ENCODE data around the gene NME1. TPM values are rescaled to one million over a fixed set of nuclear protein-coding genes. Genes with fewer than 3 reads are reported as not detected.

Gene NME1
- total and polyA plus RNA-seq, 9 of the 15 experiments (the other 6 are each of a cell fraction or from before 2014, with no cell fraction given), result 449 to 1,588 (median 604) TPM

DNA sequence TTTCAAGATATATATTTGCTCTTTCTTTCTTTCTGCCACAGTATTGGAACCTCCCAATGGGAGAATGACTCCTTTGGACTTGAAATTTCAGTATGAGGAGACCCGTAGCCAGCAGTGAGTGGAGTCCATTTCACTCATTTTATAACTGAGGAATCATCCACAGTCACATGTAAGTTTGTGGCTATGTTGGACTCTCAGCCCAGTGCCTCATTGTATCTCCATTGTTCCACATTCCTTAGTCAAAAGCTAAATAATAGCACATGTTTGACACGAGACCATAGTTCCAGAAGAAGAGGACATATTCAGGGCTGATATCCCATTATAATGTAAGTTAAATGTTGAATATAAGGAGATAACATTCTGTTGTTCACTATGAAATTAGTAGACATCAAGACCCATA, 20.0 kb upstream of the NME1 start (continued):
- TF ChIP-seq, protein P1, sequence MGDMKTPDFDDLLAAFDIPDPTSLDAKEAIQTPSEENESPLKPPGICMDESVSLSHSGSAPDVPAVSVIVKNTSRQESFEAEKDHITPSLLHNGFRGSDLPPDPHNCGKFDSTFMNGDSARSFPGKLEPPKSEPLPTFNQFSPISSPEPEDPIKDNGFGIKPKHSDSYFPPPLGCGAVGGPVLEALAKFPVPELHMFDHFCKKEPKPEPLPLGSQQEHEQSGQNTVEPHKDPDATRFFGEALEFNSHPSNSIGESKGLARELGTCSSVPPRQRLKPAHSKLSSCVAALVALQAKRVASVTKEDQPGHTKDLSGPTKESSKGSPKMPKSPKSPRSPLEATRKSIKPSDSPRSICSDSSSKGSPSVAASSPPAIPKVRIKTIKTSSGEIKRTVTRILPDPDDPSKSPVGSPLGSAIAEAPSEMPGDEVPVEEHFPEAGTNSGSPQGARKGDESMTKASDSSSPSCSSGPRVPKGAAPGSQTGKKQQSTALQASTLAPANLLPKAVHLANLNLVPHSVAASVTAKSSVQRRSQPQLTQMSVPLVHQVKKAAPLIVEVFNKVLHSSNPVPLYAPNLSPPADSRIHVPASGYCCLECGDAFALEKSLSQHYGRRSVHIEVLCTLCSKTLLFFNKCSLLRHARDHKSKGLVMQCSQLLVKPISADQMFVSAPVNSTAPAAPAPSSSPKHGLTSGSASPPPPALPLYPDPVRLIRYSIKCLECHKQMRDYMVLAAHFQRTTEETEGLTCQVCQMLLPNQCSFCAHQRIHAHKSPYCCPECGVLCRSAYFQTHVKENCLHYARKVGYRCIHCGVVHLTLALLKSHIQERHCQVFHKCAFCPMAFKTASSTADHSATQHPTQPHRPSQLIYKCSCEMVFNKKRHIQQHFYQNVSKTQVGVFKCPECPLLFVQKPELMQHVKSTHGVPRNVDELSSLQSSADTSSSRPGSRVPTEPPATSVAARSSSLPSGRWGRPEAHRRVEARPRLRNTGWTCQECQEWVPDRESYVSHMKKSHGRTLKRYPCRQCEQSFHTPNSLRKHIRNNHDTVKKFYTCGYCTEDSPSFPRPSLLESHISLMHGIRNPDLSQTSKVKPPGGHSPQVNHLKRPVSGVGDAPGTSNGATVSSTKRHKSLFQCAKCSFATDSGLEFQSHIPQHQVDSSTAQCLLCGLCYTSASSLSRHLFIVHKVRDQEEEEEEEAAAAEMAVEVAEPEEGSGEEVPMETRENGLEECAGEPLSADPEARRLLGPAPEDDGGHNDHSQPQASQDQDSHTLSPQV (IDR thresholded peaks at IDR 0.05), result 0 out of 2 replicates have a peak, but pooled peaks have one; percentile 19
- TF ChIP-seq KAT7 (CRISPR knock-in tag; IDR thresholded peaks at IDR 0.05; ENCODE audit: borderline replicate concordance) (no peak), RAD51 (IDR thresholded peaks at IDR 0.05; ENCODE audit: borderline replicate concordance, low read depth) (no peak)
- TF ChIP-seq, protein P2, sequence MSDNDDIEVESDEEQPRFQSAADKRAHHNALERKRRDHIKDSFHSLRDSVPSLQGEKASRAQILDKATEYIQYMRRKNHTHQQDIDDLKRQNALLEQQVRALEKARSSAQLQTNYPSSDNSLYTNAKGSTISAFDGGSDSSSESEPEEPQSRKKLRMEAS (CRISPR knock-in tag; IDR thresholded peaks at IDR 0.05), result peak; percentile 31; the same call in 1 of the 2 replicates
- TF ChIP-seq, protein P3, sequence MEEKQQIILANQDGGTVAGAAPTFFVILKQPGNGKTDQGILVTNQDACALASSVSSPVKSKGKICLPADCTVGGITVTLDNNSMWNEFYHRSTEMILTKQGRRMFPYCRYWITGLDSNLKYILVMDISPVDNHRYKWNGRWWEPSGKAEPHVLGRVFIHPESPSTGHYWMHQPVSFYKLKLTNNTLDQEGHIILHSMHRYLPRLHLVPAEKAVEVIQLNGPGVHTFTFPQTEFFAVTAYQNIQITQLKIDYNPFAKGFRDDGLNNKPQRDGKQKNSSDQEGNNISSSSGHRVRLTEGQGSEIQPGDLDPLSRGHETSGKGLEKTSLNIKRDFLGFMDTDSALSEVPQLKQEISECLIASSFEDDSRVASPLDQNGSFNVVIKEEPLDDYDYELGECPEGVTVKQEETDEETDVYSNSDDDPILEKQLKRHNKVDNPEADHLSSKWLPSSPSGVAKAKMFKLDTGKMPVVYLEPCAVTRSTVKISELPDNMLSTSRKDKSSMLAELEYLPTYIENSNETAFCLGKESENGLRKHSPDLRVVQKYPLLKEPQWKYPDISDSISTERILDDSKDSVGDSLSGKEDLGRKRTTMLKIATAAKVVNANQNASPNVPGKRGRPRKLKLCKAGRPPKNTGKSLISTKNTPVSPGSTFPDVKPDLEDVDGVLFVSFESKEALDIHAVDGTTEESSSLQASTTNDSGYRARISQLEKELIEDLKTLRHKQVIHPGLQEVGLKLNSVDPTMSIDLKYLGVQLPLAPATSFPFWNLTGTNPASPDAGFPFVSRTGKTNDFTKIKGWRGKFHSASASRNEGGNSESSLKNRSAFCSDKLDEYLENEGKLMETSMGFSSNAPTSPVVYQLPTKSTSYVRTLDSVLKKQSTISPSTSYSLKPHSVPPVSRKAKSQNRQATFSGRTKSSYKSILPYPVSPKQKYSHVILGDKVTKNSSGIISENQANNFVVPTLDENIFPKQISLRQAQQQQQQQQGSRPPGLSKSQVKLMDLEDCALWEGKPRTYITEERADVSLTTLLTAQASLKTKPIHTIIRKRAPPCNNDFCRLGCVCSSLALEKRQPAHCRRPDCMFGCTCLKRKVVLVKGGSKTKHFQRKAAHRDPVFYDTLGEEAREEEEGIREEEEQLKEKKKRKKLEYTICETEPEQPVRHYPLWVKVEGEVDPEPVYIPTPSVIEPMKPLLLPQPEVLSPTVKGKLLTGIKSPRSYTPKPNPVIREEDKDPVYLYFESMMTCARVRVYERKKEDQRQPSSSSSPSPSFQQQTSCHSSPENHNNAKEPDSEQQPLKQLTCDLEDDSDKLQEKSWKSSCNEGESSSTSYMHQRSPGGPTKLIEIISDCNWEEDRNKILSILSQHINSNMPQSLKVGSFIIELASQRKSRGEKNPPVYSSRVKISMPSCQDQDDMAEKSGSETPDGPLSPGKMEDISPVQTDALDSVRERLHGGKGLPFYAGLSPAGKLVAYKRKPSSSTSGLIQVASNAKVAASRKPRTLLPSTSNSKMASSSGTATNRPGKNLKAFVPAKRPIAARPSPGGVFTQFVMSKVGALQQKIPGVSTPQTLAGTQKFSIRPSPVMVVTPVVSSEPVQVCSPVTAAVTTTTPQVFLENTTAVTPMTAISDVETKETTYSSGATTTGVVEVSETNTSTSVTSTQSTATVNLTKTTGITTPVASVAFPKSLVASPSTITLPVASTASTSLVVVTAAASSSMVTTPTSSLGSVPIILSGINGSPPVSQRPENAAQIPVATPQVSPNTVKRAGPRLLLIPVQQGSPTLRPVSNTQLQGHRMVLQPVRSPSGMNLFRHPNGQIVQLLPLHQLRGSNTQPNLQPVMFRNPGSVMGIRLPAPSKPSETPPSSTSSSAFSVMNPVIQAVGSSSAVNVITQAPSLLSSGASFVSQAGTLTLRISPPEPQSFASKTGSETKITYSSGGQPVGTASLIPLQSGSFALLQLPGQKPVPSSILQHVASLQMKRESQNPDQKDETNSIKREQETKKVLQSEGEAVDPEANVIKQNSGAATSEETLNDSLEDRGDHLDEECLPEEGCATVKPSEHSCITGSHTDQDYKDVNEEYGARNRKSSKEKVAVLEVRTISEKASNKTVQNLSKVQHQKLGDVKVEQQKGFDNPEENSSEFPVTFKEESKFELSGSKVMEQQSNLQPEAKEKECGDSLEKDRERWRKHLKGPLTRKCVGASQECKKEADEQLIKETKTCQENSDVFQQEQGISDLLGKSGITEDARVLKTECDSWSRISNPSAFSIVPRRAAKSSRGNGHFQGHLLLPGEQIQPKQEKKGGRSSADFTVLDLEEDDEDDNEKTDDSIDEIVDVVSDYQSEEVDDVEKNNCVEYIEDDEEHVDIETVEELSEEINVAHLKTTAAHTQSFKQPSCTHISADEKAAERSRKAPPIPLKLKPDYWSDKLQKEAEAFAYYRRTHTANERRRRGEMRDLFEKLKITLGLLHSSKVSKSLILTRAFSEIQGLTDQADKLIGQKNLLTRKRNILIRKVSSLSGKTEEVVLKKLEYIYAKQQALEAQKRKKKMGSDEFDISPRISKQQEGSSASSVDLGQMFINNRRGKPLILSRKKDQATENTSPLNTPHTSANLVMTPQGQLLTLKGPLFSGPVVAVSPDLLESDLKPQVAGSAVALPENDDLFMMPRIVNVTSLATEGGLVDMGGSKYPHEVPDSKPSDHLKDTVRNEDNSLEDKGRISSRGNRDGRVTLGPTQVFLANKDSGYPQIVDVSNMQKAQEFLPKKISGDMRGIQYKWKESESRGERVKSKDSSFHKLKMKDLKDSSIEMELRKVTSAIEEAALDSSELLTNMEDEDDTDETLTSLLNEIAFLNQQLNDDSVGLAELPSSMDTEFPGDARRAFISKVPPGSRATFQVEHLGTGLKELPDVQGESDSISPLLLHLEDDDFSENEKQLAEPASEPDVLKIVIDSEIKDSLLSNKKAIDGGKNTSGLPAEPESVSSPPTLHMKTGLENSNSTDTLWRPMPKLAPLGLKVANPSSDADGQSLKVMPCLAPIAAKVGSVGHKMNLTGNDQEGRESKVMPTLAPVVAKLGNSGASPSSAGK (IDR thresholded peaks at IDR 0.05), result 0 out of 2 replicates have a peak, but pooled peaks have one; percentile 43

Data from K562 (cell line).